Karpas-422 (cell line): ENCODE measurements around the gene IFNE. TPM values are rescaled to one million over a fixed set of nuclear protein-coding genes. Genes with fewer than 3 reads are reported as not detected.

Experiments
- DNase-seq: peaks from one replicate; pipeline ENCODE4 v3.0.0-alpha.2; 2015
- H2AFZ ChIP-seq: fragments of 200-600 bp; sonication (generic); 2 replicates; pipeline ENCODE4 v1.6.1; 2014; ENCODE audit warnings: antibody characterized with exemption, low read length, mixed read lengths
- H3K27ac ChIP-seq: fragments of 200-600 bp; sonication (generic); 2 replicates; pipeline ENCODE4 v1.5.1; 2014; ENCODE audit warnings: mild to moderate bottlenecking, low read length, moderate library complexity
- H3K27me3 ChIP-seq: fragments of 200-600 bp; sonication (generic); 2 replicates; pipeline ENCODE4 v1.6.1; 2014; ENCODE audit warnings: low read length, mixed read lengths
- H3K36me3 ChIP-seq: fragments of 200-600 bp; sonication (generic); 2 replicates; pipeline ENCODE4 v1.6.1; 2014; ENCODE audit warnings: low read length, mixed read lengths; ENCODE audit not compliant: insufficient read depth
- H3K4me1 ChIP-seq: fragments of 200-600 bp; sonication (generic); 2 replicates; pipeline ENCODE4 v1.6.1; 2014; ENCODE audit warnings: mild to moderate bottlenecking, low read length, mixed read lengths
- H3K4me2 ChIP-seq: fragments of 200-600 bp; sonication (generic); 2 replicates; pipeline ENCODE4 v1.6.1; 2014; ENCODE audit warnings: low read length, low read depth, mild to moderate bottlenecking; ENCODE audit not compliant: poor library complexity, severe bottlenecking
- H3K4me3 ChIP-seq: fragments of 200-600 bp; sonication (generic); 2 replicates; pipeline ENCODE4 v1.5.1; 2014; ENCODE audit warnings: mild to moderate bottlenecking, antibody characterized with exemption, low read length, mixed read lengths
- H3K79me2 ChIP-seq: fragments of 200-600 bp; sonication (generic); 2 replicates; pipeline ENCODE4 v1.6.1; 2014; ENCODE audit warnings: mild to moderate bottlenecking, low read length, mixed read lengths
- H3K9ac ChIP-seq: fragments of 200-600 bp; sonication (generic); 2 replicates; pipeline ENCODE4 v1.6.0; 2014; ENCODE audit warnings: low read length
- H3K9me2 ChIP-seq: fragments of 200-600 bp; sonication (generic), shearing (Covaris generic); replicated peaks from 2 replicates; pipeline ENCODE4 v1.6.0; 2014; ENCODE audit warnings: mild to moderate bottlenecking, low read length, moderate library complexity; ENCODE audit not compliant: insufficient read depth
- H3K9me3 ChIP-seq: fragments of 300-700, 200-600 bp; sonication (generic); 2 replicates; pipeline ENCODE4 v1.6.1; 2014; ENCODE audit warnings: low read length, mixed read lengths
- H4K20me1 ChIP-seq: fragments of 200-600 bp; sonication (generic); 2 replicates; pipeline ENCODE4 v1.6.1; 2014; ENCODE audit warnings: mild to moderate bottlenecking, antibody characterized with exemption, low read length, low read depth; ENCODE audit not compliant: insufficient read depth
- total RNA-seq: library from RNA; depleted of rRNA; stranded (reverse); fragments of >200 nt; shearing (Covaris generic); gene quantifications from 2 replicates; pipeline ENCODE4 v1.2.3, GENCODE V29; 2014; ENCODE audit warnings: low replicate concordance

The IFNE gene
- total RNA-seq, 1 experiment from 2014 or later: not detected

DNA sequence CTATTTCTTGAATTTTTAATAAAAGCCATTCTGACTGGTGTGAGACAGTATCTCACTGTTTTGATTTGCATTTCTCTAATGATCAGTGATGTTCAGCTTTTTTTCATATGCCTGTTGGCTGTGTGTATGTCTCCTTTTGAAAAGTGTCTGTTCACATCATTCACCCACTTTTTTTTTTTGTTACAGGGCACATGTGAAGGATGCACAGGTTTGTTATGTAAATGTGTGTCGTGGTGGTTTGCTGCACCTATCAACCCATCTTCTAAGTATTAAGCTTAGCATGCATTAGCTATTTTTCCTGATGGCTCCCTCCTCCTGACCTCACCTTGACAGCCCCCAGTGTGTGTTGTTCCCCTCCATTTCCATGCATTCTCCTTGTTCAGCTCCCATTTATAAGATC lies 39.3 kb upstream of the IFNE start:
- no peak for DNase-seq
- H3K27me3 ChIP-seq: no peaks in the 10 kb centered on the region
- H3K79me2 ChIP-seq: no peaks in the 10 kb centered on the region
- no peak overlapping the region for H2AFZ ChIP-seq
- no peaks in the 10 kb centered on the region for H3K36me3 ChIP-seq
- H3K9me2 ChIP-seq: no peaks in the 10 kb centered on the region
- H3K9ac ChIP-seq: no peak overlapping the region
- no peak overlapping the region for H3K4me2 ChIP-seq
- no peak overlapping the region for H3K27ac ChIP-seq
- H3K9me3 ChIP-seq: no peaks in the 10 kb centered on the region
- no peaks in the 10 kb centered on the region for H4K20me1 ChIP-seq
- no peak overlapping the region for H3K4me3 ChIP-seq
- no peaks in the 10 kb centered on the region for H3K4me1 ChIP-seq

DNA sequence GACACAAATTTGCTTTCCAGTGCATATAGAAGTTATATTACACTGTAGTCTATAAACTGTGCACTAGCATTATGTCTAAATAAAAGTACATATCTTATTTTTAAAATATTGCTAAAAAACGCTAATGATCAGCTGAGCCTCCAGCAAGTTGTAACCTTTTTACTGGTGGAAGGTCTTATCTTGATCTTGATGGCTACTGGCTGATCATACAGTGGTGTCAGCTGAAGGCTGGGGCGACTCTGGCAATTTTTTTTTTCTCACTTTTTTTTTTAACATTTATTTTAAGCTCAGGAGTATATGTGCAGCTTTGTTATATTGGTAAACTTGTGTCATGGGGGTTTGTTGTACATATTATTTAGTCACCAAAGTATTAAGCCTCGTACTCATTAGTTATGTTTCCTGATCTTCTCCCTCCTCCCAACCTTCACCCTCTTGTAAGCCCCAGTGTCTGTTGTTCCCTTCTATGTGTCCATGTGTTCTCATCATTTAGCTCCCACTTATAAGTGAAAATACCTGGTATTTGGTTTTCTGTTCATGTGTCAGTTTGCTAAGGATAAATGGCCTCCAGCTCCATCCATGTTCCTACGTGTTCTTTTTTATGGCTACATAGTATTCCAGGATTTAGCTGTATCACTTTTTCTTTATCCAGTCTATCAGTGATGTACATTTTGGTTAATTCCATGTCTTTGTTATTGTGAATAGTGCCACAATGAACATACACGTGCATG lies 38.6 kb upstream of the IFNE start:
- no peaks in the 10 kb centered on the region for H4K20me1 ChIP-seq
- H3K36me3 ChIP-seq: no peaks in the 10 kb centered on the region
- DNase-seq: no peak
- H3K27me3 ChIP-seq: no peaks in the 10 kb centered on the region
- H3K9me3 ChIP-seq: no peaks in the 10 kb centered on the region
- H3K9ac ChIP-seq: no peak overlapping the region
- H2AFZ ChIP-seq: no peak overlapping the region
- H3K4me2 ChIP-seq: no peak overlapping the region
- no peak overlapping the region for H3K4me3 ChIP-seq
- no peaks in the 10 kb centered on the region for H3K4me1 ChIP-seq
- no peak overlapping the region for H3K27ac ChIP-seq
- H3K9me2 ChIP-seq: no peaks in the 10 kb centered on the region
- no peaks in the 10 kb centered on the region for H3K79me2 ChIP-seq

DNA sequence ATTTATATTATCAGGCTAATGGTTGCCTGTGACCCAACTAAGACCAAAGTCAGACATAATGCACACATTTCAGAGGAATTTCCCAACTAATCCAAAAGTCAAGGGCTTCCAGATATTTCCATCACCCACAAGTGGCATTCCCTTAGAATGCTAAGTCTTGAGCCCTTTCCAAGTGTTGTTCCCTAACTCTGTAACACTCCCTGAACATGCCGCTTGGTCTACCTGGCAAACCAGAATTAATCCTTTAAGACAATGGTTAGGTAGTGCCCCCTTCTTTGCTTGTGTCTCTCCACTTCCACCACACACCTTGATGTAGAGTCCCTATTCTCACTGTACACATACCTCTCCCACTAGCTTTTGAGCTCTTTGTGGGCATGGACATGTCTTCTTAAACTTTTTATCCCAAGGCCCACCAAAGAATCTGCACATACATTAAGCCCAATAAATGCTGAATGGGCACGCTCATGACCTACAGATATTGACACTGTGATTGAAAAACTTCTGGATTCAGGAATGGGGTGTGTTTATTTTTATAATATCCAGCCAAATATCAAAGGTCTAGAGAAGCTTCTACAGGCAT lies 37.8 kb upstream of the IFNE start:
- H3K4me3 ChIP-seq: no peak overlapping the region
- H3K27ac ChIP-seq: no peak overlapping the region
- H3K9ac ChIP-seq: no peak overlapping the region
- no peaks in the 10 kb centered on the region for H3K79me2 ChIP-seq
- H3K36me3 ChIP-seq: no peaks in the 10 kb centered on the region
- DNase-seq: no peak
- no peaks in the 10 kb centered on the region for H3K4me1 ChIP-seq
- H4K20me1 ChIP-seq: no peaks in the 10 kb centered on the region
- no peaks in the 10 kb centered on the region for H3K27me3 ChIP-seq
- no peak overlapping the region for H3K4me2 ChIP-seq
- H2AFZ ChIP-seq: no peak overlapping the region
- no peaks in the 10 kb centered on the region for H3K9me3 ChIP-seq
- no peaks in the 10 kb centered on the region for H3K9me2 ChIP-seq

DNA sequence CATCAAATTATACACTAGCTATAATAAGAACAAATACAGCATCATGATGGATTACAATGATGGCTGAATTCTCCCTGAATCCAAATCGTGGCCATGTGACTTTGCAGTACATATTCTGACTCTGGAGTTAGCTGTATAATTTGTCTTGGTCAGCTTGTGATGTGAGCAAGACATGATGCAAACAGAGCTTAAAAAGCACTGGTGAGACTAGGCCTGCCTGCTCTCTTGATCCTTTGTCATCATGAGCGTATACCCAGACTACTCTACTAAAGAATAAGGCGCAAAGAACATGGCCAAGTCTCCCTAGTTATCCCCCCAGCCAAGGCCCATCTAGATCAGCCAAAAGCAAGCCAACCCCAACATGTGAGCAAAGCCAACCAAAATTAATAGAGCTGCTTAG lies 34.7 kb upstream of the IFNE start:
- no peak overlapping the region for H3K27ac ChIP-seq
- no peaks in the 10 kb centered on the region for H3K79me2 ChIP-seq
- no peaks in the 10 kb centered on the region for H4K20me1 ChIP-seq
- H3K4me2 ChIP-seq: no peak overlapping the region
- no peak overlapping the region for H2AFZ ChIP-seq
- no peaks in the 10 kb centered on the region for H3K4me1 ChIP-seq
- H3K4me3 ChIP-seq: no peak overlapping the region
- no peaks in the 10 kb centered on the region for H3K9me3 ChIP-seq
- DNase-seq: no peak
- H3K27me3 ChIP-seq: no peaks in the 10 kb centered on the region
- no peaks in the 10 kb centered on the region for H3K9me2 ChIP-seq
- no peaks in the 10 kb centered on the region for H3K36me3 ChIP-seq
- no peak overlapping the region for H3K9ac ChIP-seq

DNA sequence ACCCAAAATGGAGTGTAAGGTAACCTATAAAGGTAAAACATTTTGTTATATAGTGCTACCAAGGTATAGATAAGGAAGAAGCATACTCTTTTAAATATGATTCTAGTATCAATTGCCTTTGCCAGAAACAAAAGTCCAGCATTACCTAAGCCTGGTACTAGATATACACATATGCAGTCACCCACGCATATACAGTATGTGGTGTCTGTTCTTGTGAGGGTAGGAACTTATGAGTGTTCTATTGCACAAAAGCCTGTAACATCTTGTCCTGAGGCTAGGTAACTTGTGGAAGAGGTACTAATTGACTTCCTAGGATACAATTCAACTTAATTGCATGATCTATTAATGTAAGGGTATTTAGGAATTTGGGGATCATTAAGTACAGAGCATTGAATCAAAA lies 31.3 kb upstream of the IFNE start:
- Histone ChIP-seq H3K9me3 (no peaks in the 10 kb centered on the region), H3K36me3 (no peaks in the 10 kb centered on the region), H3K4me3 (no peak overlapping the region), H4K20me1 (no peaks in the 10 kb centered on the region), H3K79me2 (no peaks in the 10 kb centered on the region), H3K27me3 (no peaks in the 10 kb centered on the region), H2AFZ (no peak overlapping the region), H3K9ac (no peak overlapping the region), H3K27ac (no peak overlapping the region), H3K4me1 (no peaks in the 10 kb centered on the region), H3K4me2 (no peak overlapping the region), H3K9me2 (no peaks in the 10 kb centered on the region)
- DNase-seq: no peak

DNA sequence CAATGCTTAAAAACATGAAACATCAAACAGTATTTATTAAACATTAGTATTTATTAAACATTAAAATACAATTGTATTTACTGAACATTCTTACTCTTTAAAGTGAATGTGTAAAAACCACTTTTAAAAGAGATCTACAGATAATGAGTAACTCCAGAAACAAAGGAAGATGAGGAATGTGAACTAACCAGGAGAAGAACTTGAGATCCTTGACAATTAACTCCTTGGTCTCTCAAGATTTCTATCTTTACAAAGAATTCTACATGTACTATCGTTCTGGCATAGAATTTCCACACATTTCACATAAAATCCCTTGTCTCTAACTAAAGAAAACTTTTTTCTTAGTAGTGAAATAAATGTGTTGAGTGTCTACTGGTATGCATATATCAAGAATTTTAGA lies 28.7 kb upstream of the IFNE start:
- Histone ChIP-seq H3K9ac (no peak overlapping the region), H3K4me1 (no peaks in the 10 kb centered on the region), H3K27ac (no peak overlapping the region), H3K9me2 (no peaks in the 10 kb centered on the region), H3K79me2 (no peaks in the 10 kb centered on the region), H3K4me2 (no peak overlapping the region), H3K9me3 (no peaks in the 10 kb centered on the region), H2AFZ (no peak overlapping the region), H3K27me3 (no peaks in the 10 kb centered on the region), H3K36me3 (no peaks in the 10 kb centered on the region), H3K4me3 (no peak overlapping the region), H4K20me1 (no peaks in the 10 kb centered on the region)
- DNase-seq: no peak

DNA sequence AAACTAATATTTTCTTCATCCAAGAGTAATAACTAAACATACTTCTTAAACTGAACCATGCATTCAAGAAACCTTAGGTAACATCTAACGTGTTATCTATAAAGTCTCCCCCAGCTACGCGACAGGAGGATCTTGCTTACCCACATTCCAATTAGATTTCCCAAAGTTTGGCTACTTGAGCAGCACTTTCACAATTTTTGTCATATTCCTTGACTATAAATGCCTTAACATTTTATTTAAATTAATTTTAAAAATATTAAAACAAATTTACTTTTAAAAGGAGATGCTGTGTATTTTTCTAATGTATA lies 25.3 kb upstream of the IFNE start:
- no peak overlapping the region for H2AFZ ChIP-seq
- H3K4me3 ChIP-seq: no peak overlapping the region
- no peak overlapping the region for H3K27ac ChIP-seq
- no peaks in the 10 kb centered on the region for H4K20me1 ChIP-seq
- H3K9me2 ChIP-seq: no peaks in the 10 kb centered on the region
- no peak for DNase-seq
- H3K9ac ChIP-seq: no peak overlapping the region
- no peaks in the 10 kb centered on the region for H3K27me3 ChIP-seq
- no peak overlapping the region for H3K4me2 ChIP-seq
- no peaks in the 10 kb centered on the region for H3K79me2 ChIP-seq
- no peaks in the 10 kb centered on the region for H3K4me1 ChIP-seq
- H3K36me3 ChIP-seq: no peaks in the 10 kb centered on the region
- H3K9me3 ChIP-seq: no peaks in the 10 kb centered on the region

DNA sequence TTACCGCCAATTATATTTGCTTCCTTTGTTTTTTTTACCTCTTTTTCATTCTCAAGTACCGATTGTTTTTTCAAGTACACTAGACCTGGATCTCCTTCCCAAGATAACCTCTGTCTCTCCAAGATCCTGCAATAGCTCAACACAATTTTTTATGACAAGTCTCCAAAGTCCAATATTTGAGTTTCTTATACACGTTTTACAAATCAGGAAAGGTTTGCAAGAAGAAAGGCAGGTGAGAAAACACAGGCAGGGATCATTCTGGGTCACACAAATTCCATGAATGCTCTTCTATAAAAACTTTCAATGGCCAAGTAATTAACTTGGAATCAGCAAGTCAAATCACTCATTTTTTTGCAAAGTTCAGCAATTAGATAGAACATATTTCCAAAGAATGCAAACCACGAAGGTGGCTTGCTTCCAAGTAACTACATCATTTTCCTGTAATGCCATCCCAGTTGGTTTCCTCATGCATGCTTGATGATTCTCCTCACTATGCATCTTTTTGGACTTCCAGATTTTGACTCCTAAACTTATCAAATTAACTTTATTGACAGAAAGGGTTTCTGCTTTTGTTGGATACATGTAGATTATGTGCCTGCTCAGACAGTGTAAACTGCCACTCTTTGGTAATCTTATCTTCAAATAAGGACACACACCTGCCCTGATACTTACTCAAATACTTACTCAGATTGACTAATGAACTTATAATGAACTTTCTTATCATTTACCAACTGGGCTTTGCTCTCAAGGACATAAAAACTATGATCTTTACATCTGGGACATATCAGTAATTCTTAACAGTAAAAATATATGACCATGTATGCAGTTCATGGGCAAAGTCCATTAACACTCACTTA lies 24.7 kb upstream of the IFNE start:
- H3K4me1 ChIP-seq: no peaks in the 10 kb centered on the region
- H3K27me3 ChIP-seq: no peaks in the 10 kb centered on the region
- no peaks in the 10 kb centered on the region for H3K79me2 ChIP-seq
- no peak for DNase-seq
- no peaks in the 10 kb centered on the region for H3K36me3 ChIP-seq
- no peak overlapping the region for H2AFZ ChIP-seq
- no peak overlapping the region for H3K4me2 ChIP-seq
- H3K9ac ChIP-seq: no peak overlapping the region
- H3K27ac ChIP-seq: no peak overlapping the region
- H3K9me2 ChIP-seq: no peaks in the 10 kb centered on the region
- no peak overlapping the region for H3K4me3 ChIP-seq
- no peaks in the 10 kb centered on the region for H3K9me3 ChIP-seq
- H4K20me1 ChIP-seq: no peaks in the 10 kb centered on the region
